HCT116 (cell line): ENCODE measurements around the gene LHCGR.

Experiments
- JUND ChIP-seq: IDR thresholded peaks from 2 replicates; pipeline ENCODE4 v1.6.1; 2012
- POLR2A ChIP-seq: IDR thresholded peaks from 2 replicates; pipeline ENCODE4 v1.7.0; 2011; ENCODE audit warnings: borderline replicate concordance; ENCODE audit not compliant: insufficient read depth, insufficient read length; ENCODE audit errors: extremely low read depth
- ZNF274 ChIP-seq: fragments of 200-500 bp; sonication (Bioruptor generic); IDR thresholded peaks from 2 replicates; pipeline ENCODE4 v1.6.1; 2014; ENCODE audit warnings: mild to moderate bottlenecking, low read depth, low read length, inconsistent platforms
- TF ChIP-seq, protein P1 (sequence below), 3 experiments: fragments of 200-600 bp in 1 of 3; sonication (generic) in 1 of 3; IDR thresholded peaks in 2 of 3; conservative IDR thresholded peaks in 1 of 3; 2 replicates each; pipeline ENCODE4 v1.5.1; 2012 to 2017; ENCODE audit warnings: low read depth in 2 of 3, low read length in 2 of 3, antibody characterized with exemption in 1 of 3, borderline replicate concordance in 1 of 3, control low read depth in 1 of 3, mild to moderate bottlenecking in 1 of 3, mixed read lengths in 1 of 3, mixed run types in 1 of 3, moderate library complexity in 1 of 3; ENCODE audit not compliant: insufficient read depth in 1 of 3

DNA sequence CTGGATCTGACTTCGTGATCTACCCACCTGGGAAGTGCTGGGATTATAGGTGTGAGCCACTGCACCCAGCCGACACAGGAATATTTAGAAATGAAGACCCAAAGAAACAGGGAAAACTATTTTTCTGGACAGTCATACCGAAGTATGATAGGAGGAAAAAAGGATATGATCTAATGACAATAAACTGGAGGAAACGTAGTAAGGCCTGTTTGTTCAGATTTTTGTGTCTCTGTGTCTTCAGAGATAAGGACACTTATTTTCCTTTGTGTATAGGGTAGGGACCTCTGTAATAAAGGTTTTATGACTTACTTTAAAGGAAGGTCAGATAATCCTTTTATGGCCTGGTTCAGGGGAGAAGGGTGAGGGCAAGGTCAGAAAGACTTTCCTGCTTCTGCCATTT, 81.9 kb downstream of the LHCGR start:
- TF ChIP-seq ZNF274 = no peak
- TF ChIP-seq POLR2A = no peak
- TF ChIP-seq, protein P1, sequence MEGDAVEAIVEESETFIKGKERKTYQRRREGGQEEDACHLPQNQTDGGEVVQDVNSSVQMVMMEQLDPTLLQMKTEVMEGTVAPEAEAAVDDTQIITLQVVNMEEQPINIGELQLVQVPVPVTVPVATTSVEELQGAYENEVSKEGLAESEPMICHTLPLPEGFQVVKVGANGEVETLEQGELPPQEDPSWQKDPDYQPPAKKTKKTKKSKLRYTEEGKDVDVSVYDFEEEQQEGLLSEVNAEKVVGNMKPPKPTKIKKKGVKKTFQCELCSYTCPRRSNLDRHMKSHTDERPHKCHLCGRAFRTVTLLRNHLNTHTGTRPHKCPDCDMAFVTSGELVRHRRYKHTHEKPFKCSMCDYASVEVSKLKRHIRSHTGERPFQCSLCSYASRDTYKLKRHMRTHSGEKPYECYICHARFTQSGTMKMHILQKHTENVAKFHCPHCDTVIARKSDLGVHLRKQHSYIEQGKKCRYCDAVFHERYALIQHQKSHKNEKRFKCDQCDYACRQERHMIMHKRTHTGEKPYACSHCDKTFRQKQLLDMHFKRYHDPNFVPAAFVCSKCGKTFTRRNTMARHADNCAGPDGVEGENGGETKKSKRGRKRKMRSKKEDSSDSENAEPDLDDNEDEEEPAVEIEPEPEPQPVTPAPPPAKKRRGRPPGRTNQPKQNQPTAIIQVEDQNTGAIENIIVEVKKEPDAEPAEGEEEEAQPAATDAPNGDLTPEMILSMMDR (IDR thresholded peaks at IDR 0.05 in 2 of 3, conservative IDR thresholded peaks at IDR 0.05 in 1 of 3; ENCODE audit: borderline replicate concordance in 1 of 3, insufficient read depth in 1 of 3, low read depth in 2 of 3, low read length in 2 of 3) = no peak
- TF ChIP-seq JUND = no peak
